ENCODE data around the gene GATC.

DNA sequence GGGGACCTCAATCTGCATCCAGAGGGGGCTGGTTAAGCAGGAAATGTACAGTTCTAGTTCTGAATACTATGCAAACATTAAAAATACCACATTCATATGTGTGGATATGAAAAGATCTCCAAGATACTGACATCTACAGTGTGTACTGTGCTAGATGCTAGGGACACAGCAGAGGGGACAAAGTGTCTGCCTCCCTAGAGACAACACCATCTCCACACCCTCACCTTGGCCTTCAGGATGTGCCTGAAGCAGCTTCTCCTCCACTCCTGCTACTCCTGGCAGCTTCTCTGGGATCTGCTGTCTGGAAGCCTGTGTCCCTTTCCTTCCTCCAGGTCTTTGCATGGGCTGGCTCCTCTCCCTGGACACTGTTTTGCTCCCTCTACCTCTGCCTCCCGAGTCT is 34.0 kb downstream of the GATC start:
- TF ChIP-seq, protein P1, sequence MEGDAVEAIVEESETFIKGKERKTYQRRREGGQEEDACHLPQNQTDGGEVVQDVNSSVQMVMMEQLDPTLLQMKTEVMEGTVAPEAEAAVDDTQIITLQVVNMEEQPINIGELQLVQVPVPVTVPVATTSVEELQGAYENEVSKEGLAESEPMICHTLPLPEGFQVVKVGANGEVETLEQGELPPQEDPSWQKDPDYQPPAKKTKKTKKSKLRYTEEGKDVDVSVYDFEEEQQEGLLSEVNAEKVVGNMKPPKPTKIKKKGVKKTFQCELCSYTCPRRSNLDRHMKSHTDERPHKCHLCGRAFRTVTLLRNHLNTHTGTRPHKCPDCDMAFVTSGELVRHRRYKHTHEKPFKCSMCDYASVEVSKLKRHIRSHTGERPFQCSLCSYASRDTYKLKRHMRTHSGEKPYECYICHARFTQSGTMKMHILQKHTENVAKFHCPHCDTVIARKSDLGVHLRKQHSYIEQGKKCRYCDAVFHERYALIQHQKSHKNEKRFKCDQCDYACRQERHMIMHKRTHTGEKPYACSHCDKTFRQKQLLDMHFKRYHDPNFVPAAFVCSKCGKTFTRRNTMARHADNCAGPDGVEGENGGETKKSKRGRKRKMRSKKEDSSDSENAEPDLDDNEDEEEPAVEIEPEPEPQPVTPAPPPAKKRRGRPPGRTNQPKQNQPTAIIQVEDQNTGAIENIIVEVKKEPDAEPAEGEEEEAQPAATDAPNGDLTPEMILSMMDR (conservative IDR thresholded peaks at IDR 0.05; ENCODE audit: low read depth in 2 of 2), result no peak
- TF ChIP-seq EZH2phosphoT487 (IDR thresholded peaks at IDR 0.05; ENCODE audit: unreplicated experiment) (no peak), EZH2 (IDR thresholded peaks at IDR 0.05; ENCODE audit: low read depth, unreplicated experiment) (no peak), STAT1 (IDR thresholded peaks at IDR 0.05; ENCODE audit: unreplicated experiment) (no peak), REST (IDR thresholded peaks at IDR 0.05; ENCODE audit: unreplicated experiment) (no peak)
